HL-60 (cell line): ENCODE measurements around the gene MRGPRX1.

Source experiments
- CTCF ChIP-seq: IDR thresholded peaks from one replicate; pipeline ENCODE4 v1.5.1; 2011; ENCODE audit warnings: low read length, control low read depth, inconsistent platforms; ENCODE audit not compliant: insufficient read depth
- POLR2AphosphoS5 ChIP-seq: IDR thresholded peaks from 2 replicates; pipeline ENCODE4 v1.6.1; 2012; ENCODE audit warnings: low read depth

- TF ChIP-seq POLR2AphosphoS5 (no peak), CTCF (no peak)
Observed at GRCh38 chr11:18969720-18970119, 30.5 kb upstream of the MRGPRX1 start.
